NB4 (cell line): ENCODE results near the gene CHTF18.

Experiments used
- POLR2A ChIP-seq: IDR thresholded peaks from 2 replicates; pipeline ENCODE4 v1.6.1; 2011; ENCODE audit warnings: mild to moderate bottlenecking; ENCODE audit not compliant: insufficient read length; ENCODE audit errors: extremely low read depth
- TF ChIP-seq, protein P1 (sequence below): IDR thresholded peaks from one replicate; pipeline ENCODE4 v1.5.1; 2012; ENCODE audit warnings: low read depth, low read length
- TF ChIP-seq, protein P2 (sequence below): IDR thresholded peaks from 2 replicates; pipeline ENCODE4 v1.6.1; 2011; ENCODE audit warnings: low read depth, low read length

DNA sequence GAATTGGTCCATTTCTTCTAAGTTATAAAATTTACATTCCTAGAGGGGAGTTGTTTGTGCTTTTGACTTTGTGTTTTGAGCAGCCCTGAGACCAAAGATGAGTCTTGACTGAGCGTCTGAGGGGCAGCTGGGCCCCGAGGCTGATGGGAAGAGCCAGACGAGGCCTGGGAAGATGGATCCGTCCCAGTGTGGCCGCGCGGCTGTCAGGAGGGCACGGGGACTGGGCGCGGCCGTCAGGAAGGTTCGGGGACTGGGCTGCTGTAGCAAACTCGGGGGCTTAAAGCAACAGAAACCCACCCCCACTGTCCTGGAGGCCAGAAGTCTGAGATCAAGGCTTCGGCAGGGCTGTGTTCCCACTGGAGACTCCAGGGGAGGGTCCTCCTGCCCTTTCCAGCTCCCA is 50.3 kb downstream of the CHTF18 start:
- TF ChIP-seq, protein P1, sequence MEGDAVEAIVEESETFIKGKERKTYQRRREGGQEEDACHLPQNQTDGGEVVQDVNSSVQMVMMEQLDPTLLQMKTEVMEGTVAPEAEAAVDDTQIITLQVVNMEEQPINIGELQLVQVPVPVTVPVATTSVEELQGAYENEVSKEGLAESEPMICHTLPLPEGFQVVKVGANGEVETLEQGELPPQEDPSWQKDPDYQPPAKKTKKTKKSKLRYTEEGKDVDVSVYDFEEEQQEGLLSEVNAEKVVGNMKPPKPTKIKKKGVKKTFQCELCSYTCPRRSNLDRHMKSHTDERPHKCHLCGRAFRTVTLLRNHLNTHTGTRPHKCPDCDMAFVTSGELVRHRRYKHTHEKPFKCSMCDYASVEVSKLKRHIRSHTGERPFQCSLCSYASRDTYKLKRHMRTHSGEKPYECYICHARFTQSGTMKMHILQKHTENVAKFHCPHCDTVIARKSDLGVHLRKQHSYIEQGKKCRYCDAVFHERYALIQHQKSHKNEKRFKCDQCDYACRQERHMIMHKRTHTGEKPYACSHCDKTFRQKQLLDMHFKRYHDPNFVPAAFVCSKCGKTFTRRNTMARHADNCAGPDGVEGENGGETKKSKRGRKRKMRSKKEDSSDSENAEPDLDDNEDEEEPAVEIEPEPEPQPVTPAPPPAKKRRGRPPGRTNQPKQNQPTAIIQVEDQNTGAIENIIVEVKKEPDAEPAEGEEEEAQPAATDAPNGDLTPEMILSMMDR = no peak
- TF ChIP-seq, protein P2, sequence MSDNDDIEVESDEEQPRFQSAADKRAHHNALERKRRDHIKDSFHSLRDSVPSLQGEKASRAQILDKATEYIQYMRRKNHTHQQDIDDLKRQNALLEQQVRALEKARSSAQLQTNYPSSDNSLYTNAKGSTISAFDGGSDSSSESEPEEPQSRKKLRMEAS = no peak
- no peak for TF ChIP-seq POLR2A
